GM12878 (cell line): Measurements from ENCODE around the gene BRD2. TPM values are rescaled to one million over a fixed set of nuclear protein-coding genes. Genes with fewer than 3 reads are reported as not detected.

Source experiments
- BACH1 ChIP-seq: fragments of 450-650 bp; IDR thresholded peaks from 2 replicates; pipeline ENCODE4 v1.6.1; 2017; ENCODE audit warnings: mild to moderate bottlenecking, borderline replicate concordance
- CHD4 ChIP-seq: fragments of 200-600 bp; sonication (generic); IDR thresholded peaks from 2 replicates; pipeline ENCODE4 v1.6.1; 2016; ENCODE audit warnings: mild to moderate bottlenecking
- CTCF ChIP-seq, 3 experiments: IDR thresholded peaks in 2 of 3; conservative IDR thresholded peaks in 1 of 3; 2 replicates each; pipeline ENCODE4 v1.5.1; 2011; ENCODE audit warnings: low read depth in 3 of 3, low read length in 3 of 3, mild to moderate bottlenecking in 3 of 3, control low read depth in 2 of 3, moderate library complexity in 2 of 3, inconsistent platforms in 1 of 3, mixed read lengths in 1 of 3; ENCODE audit not compliant: control insufficient read depth in 2 of 3, insufficient read depth in 1 of 3; ENCODE audit errors: extremely low read depth in 1 of 3
- E2F4 ChIP-seq: IDR thresholded peaks from 2 replicates; pipeline ENCODE4 v1.6.1; 2012; ENCODE audit warnings: low read depth, low read length, improper control_type of control experiment
- FOXM1 ChIP-seq: IDR thresholded peaks from 2 replicates; pipeline ENCODE4 v1.6.1; 2012; ENCODE audit warnings: low read depth, mild to moderate bottlenecking, inconsistent platforms, low read length, moderate library complexity
- GATAD2B ChIP-seq: fragments of 450-650 bp; conservative IDR thresholded peaks from 2 replicates; pipeline ENCODE4 v1.6.1; 2017; ENCODE audit warnings: low read depth, mild to moderate bottlenecking, moderate library complexity
- IKZF1 ChIP-seq: fragments of 450-650 bp; conservative IDR thresholded peaks from 2 replicates; pipeline ENCODE4 v1.6.1; 2017; ENCODE audit warnings: antibody characterized with exemption, mild to moderate bottlenecking
- LARP7 ChIP-seq: fragments of 450-650 bp; IDR thresholded peaks from 2 replicates; pipeline ENCODE4 v1.6.1; 2017; ENCODE audit warnings: mild to moderate bottlenecking
- RAD21 ChIP-seq: IDR thresholded peaks from 2 replicates; pipeline ENCODE4 v1.6.1; 2011; ENCODE audit warnings: mild to moderate bottlenecking, low read depth, low read length, moderate library complexity; ENCODE audit not compliant: insufficient read depth
- RBBP5 ChIP-seq: fragments of 200-600 bp; sonication (generic); conservative IDR thresholded peaks from 2 replicates; pipeline ENCODE4 v1.6.1; 2016
- SIX5 ChIP-seq: IDR thresholded peaks from 2 replicates; pipeline ENCODE4 v1.6.1; 2011; ENCODE audit warnings: mild to moderate bottlenecking, low read depth, low read length, moderate library complexity; ENCODE audit not compliant: severe bottlenecking
- SMARCA5 ChIP-seq: fragments of 450-650 bp; IDR thresholded peaks from 2 replicates; pipeline ENCODE4 v1.6.1; 2017; ENCODE audit warnings: mild to moderate bottlenecking
- SPI1 ChIP-seq: IDR thresholded peaks from 2 replicates; pipeline ENCODE4 v1.6.1; 2011; ENCODE audit warnings: low read depth, mild to moderate bottlenecking, low read length, moderate library complexity, borderline replicate concordance; ENCODE audit not compliant: insufficient read depth
- SREBF2 ChIP-seq: IDR thresholded peaks from 2 replicates; pipeline ENCODE4 v1.6.1; 2012; ENCODE audit warnings: mild to moderate bottlenecking, low read length
- STAT3 ChIP-seq: IDR thresholded peaks from 2 replicates; pipeline ENCODE4 v1.6.1; 2011; ENCODE audit warnings: low read depth, low read length, improper control_type of control experiment
- SUPT20H ChIP-seq: IDR thresholded peaks from 2 replicates; pipeline ENCODE4 v1.6.1; 2011; ENCODE audit warnings: low read depth, mild to moderate bottlenecking, low read length, moderate library complexity, borderline replicate concordance; ENCODE audit not compliant: control insufficient read depth
- TARDBP ChIP-seq: IDR thresholded peaks from 2 replicates; pipeline ENCODE4 v1.6.1; 2016; ENCODE audit warnings: borderline replicate concordance
- USF1 ChIP-seq: IDR thresholded peaks from 2 replicates; pipeline ENCODE4 v1.6.1; 2011; ENCODE audit warnings: borderline replicate concordance, low read depth, mild to moderate bottlenecking, moderate library complexity, mixed read lengths, low read length; ENCODE audit not compliant: insufficient read depth; ENCODE audit errors: extremely low read length
- YY1 ChIP-seq: IDR thresholded peaks from 2 replicates; pipeline ENCODE4 v1.6.1; 2011; ENCODE audit warnings: low read depth, mild to moderate bottlenecking, low read length
- ZBED1 ChIP-seq: IDR thresholded peaks from 2 replicates; pipeline ENCODE4 v1.6.1; 2016; ENCODE audit warnings: borderline replicate concordance
- ZBTB4 ChIP-seq: fragments of 450-650 bp; formaldehyde crosslinking; IDR thresholded peaks from 2 replicates; pipeline ENCODE4 v1.4.0; 2022; ENCODE audit warnings: mild to moderate bottlenecking, moderate library complexity
- ZNF24 ChIP-seq: fragments of 450-650 bp; IDR thresholded peaks from 2 replicates; pipeline ENCODE4 v1.6.1; 2017; ENCODE audit warnings: antibody characterized with exemption, mild to moderate bottlenecking
- ZNF274 ChIP-seq: IDR thresholded peaks from one replicate; pipeline ENCODE4 v1.8.0; 2011; ENCODE audit not compliant: insufficient read length, insufficient read depth
- polyA plus RNA-seq, 11 experiments: library from polyadenylated mRNA; depleted of rRNA in 4 of 11; unstranded in 6 of 11; stranded (reverse) in 5 of 11; fragments of >200 nt; fragmentation: Nextera tagmentation in 4 of 11; fragmentation: Illumina TruSeq in 1 of 11; extraction: Ambion mirVana in 4 of 11; extraction: Trizol in 1 of 11; gene quantifications; 1 replicate in 1 of 11; 2 replicates in 10 of 11; pipeline versions ENCODE4 v1.2.1 to v1.2.3, GENCODE V29; 2011 to 2016; ENCODE audit warnings: inconsistent platforms in 2 of 11, missing spikeins in 2 of 11, low read depth in 1 of 11
- total RNA-seq, 4 experiments: library from RNA; depleted of rRNA in 3 of 4; stranded (reverse); fragments of >200 nt in 3 of 4; fragmentation: Illumina TruSeq in 1 of 4; extraction: Trizol in 1 of 4; gene quantifications; 2 replicates each; pipeline versions ENCODE4 v1.2.1 to v1.2.3, GENCODE V29; 2013 to 2021

Gene BRD2
- total and polyA plus RNA-seq, 10 of the 15 experiments (the other 5 are each of a cell fraction or from before 2014, with no cell fraction given) = 32.2 to 239 (median 139) TPM

- peak; percentile 46 for TF ChIP-seq RAD21
- TF ChIP-seq IKZF1 = peak; percentile 99
- no peak for TF ChIP-seq ZBTB4
- peak; percentile 48 for TF ChIP-seq YY1
- TF ChIP-seq LARP7 = no peak
- peak; percentile 47; the same call in 1 of the 2 replicates for TF ChIP-seq BACH1
- TF ChIP-seq STAT3 = no peak
- no peak for TF ChIP-seq ZNF274
- no peak for TF ChIP-seq SIX5
- no peak for TF ChIP-seq TARDBP
- peak; percentile 58; the same call in 1 of the 2 replicates for TF ChIP-seq ZBED1
- no peak for TF ChIP-seq ZNF24
- no peak; the same call in 1 of the 2 replicates for TF ChIP-seq FOXM1
- peak; percentile 71 to 77 (median 74) for TF ChIP-seq CTCF (IDR thresholded peaks at IDR 0.05 in 2 of 3, conservative IDR thresholded peaks at IDR 0.05 in 1 of 3; ENCODE audit: control insufficient read depth in 2 of 3, extremely low read depth in 1 of 3, insufficient read depth in 1 of 3, low read depth in 3 of 3, low read length in 3 of 3)
- TF ChIP-seq SMARCA5 = no peak; the same call in 1 of the 2 replicates
- TF ChIP-seq GATAD2B = 0 out of 2 replicates have a peak, but pooled peaks have one; percentile 47
- peak; percentile 77 for TF ChIP-seq SPI1
- no peak for TF ChIP-seq SREBF2
- no peak for TF ChIP-seq E2F4
- no peak for TF ChIP-seq RBBP5
- TF ChIP-seq CHD4 = no peak
- no peak for TF ChIP-seq SUPT20H
- TF ChIP-seq USF1 = no peak
Measured at GRCh38 chr6:32952817-32953739, 15.3 kb upstream of the BRD2 start, which contains the start of gene HLA-DMA (continued).
